Airway epithelial cell (primary cell): Measurements from ENCODE around the gene PDZD4. TPM values are rescaled to one million over a fixed set of nuclear protein-coding genes. Genes with fewer than 3 reads are reported as not detected.

Experiments used
- total RNA-seq: library from RNA; depleted of rRNA; stranded (reverse); fragments of >200 nt; gene quantifications from 2 replicates; pipeline ENCODE4 v1.2.3, GENCODE V29; 2015

Gene PDZD4
- 0.14 TPM in 1 of 2 replicates, not detected in the other for total RNA-seq

GRCh38 chrX:153829799-153830639 is at the start of gene PDZD4:
Gene PDZD4, minus strand, starts transcription at chrX:153830544. Its CDS starts 246 bp downstream, at chrX:153830298.

GRCh38 chrX:153794018-153794896 is 36.1 kb downstream of the PDZD4 start, which contains the start of the genes IDH3G and SSR4:
Gene IDH3G, minus strand, starts transcription at chrX:153794375. Its CDS starts 49 bp downstream, at chrX:153794326.
Gene SSR4, plus strand, starts transcription at chrX:153794668. Its CDS starts 20 bp downstream, at chrX:153794688.

GRCh38 chrX:153780678-153781427 is 49.5 kb downstream of the PDZD4 start, which contains the start of gene SRPK3:
Gene SRPK3, plus strand, starts transcription at chrX:153781041. Its CDS starts 46 bp downstream, at chrX:153781087.

GRCh38 chrX:153763989-153764755 is 66.2 kb downstream of the PDZD4 start, which contains the start of gene PLXNB3:
Gene PLXNB3, plus strand, starts transcription at chrX:153764249. Its CDS starts 1,287 bp downstream, at chrX:153765536.

Other genes with a start within 250 kb of the PDZD4 start
- gene CCNQ, start 231.4 kb downstream of the PDZD4 start, total RNA-seq, result 34.4 and 50.3 TPM in 2 replicates
- gene DUSP9, start 183.3 kb downstream of the PDZD4 start, total RNA-seq, result 5.4 and 5.9 TPM in 2 replicates
- gene PNCK, start 156.7 kb downstream of the PDZD4 start, total RNA-seq, result 1.2 and 1.5 TPM in 2 replicates
- gene SLC6A8, start 142.6 kb downstream of the PDZD4 start, total RNA-seq, result 47.9 and 56.6 TPM in 2 replicates
- 164 and 185 TPM in 2 replicates for gene BCAP31, start 106.2 kb downstream of the PDZD4 start, total RNA-seq
- 3.3 and 4.5 TPM in 2 replicates for gene ABCD1, start 105.7 kb downstream of the PDZD4 start, total RNA-seq
- 7.3 and 9.0 TPM in 2 replicates for gene PLXNB3, start 66.3 kb downstream of the PDZD4 start, total RNA-seq
- gene SRPK3, start 49.5 kb downstream of the PDZD4 start, total RNA-seq, result 0.07 TPM in 1 of 2 replicates, not detected in the other
- 65.0 and 70.2 TPM in 2 replicates for gene IDH3G, start 36.2 kb downstream of the PDZD4 start, total RNA-seq
- 129 and 259 TPM in 2 replicates for gene SSR4, start 35.9 kb downstream of the PDZD4 start, total RNA-seq
- gene L1CAM, start 55.6 kb upstream of the PDZD4 start, total RNA-seq, result 1.3 and 1.6 TPM in 2 replicates
- gene AVPR2, start 74.1 kb upstream of the PDZD4 start, total RNA-seq, result not detected in 2 replicates
- gene ARHGAP4, start 95.7 kb upstream of the PDZD4 start, total RNA-seq, result 1.2 and 7.0 TPM in 2 replicates
- gene NAA10, start 104.5 kb upstream of the PDZD4 start, total RNA-seq, result 149 and 176 TPM in 2 replicates
- 0.09 and 0.21 TPM in 2 replicates for gene RENBP, start 114.1 kb upstream of the PDZD4 start, total RNA-seq
- 35.4 and 50.1 TPM in 2 replicates for gene HCFC1, start 141.3 kb upstream of the PDZD4 start, total RNA-seq
- gene TMEM187, start 142.2 kb upstream of the PDZD4 start, total RNA-seq, result 10.3 and 12.4 TPM in 2 replicates
- 104 and 110 TPM in 2 replicates for gene IRAK1, start 189.4 kb upstream of the PDZD4 start, total RNA-seq